CD4-positive, CD25-positive, alpha-beta regulatory T cell (primary cell): ENCODE results near the gene HIP1R. TPM values are rescaled to one million over a fixed set of nuclear protein-coding genes. Genes with fewer than 3 reads are reported as not detected.
"Not testable (repeated sequence)": the region's sequence is repeated elsewhere in the genome, so short reads cannot be mapped to it uniquely, and the experiment has no call there.

Source experiments
- ATAC-seq, 2 donors: fragments of 150-1000 bp; cut with Tn5 transposase; one replicate each; pipeline ENCODE4 v1.10.0; 2021; ENCODE audit warnings: low read depth in 2 of 2, moderate number of reproducible peaks in 2 of 2, moderate library complexity in 1 of 2
- DNase-seq, 3 donors: peaks; one replicate each; pipeline versions ENCODE4 v3.0.0 to v3.0.0-alpha.2; 2012 to 2022; ENCODE audit warnings: mixed read lengths in 1 of 3
- H3K27ac ChIP-seq: one replicate; pipeline ENCODE4 v1.7.0; 2013; ENCODE audit warnings: mild to moderate bottlenecking, low read length; ENCODE audit not compliant: insufficient read depth, poor library complexity, severe bottlenecking
- H3K27me3 ChIP-seq: one replicate; pipeline ENCODE4 v1.7.0; 2013; ENCODE audit warnings: low read length; ENCODE audit not compliant: control insufficient read depth, insufficient read depth
- H3K36me3 ChIP-seq: one replicate; pipeline ENCODE4 v1.7.0; 2013; ENCODE audit warnings: mild to moderate bottlenecking, low read length, moderate library complexity; ENCODE audit not compliant: control insufficient read depth, insufficient read depth
- H3K4me1 ChIP-seq: 2 replicates; pipeline ENCODE4 v1.7.0; 2013; ENCODE audit warnings: mild to moderate bottlenecking, low read length; ENCODE audit not compliant: insufficient read depth, control insufficient read depth, poor library complexity, severe bottlenecking
- H3K4me3 ChIP-seq: one replicate; pipeline ENCODE4 v1.7.0; 2013; ENCODE audit warnings: low read depth, mild to moderate bottlenecking, low read length, moderate library complexity
- H3K9me3 ChIP-seq, 2 experiments: 1 replicate in 1 of 2; 2 replicates in 1 of 2; pipeline ENCODE4 v1.7.0; 2013; ENCODE audit warnings: low read length in 2 of 2, mild to moderate bottlenecking in 1 of 2, moderate library complexity in 1 of 2; ENCODE audit not compliant: control insufficient read depth in 2 of 2
- H3K27ac Mint-ChIP-seq, 3 donors: one replicate each; pipeline ENCODE4 v1.8.0; 2020 to 2022; ENCODE audit warnings: mild to moderate bottlenecking in 3 of 3, mixed read lengths in 3 of 3, moderate library complexity in 2 of 3
- H3K27me3 Mint-ChIP-seq: one replicate; pipeline ENCODE4 v1.8.0; 2022; ENCODE audit warnings: mild to moderate bottlenecking, mixed read lengths
- H3K36me3 Mint-ChIP-seq: one replicate; pipeline ENCODE4 v1.8.0; 2020; ENCODE audit warnings: mixed read lengths
- H3K4me1 Mint-ChIP-seq, 4 donors: one replicate each; pipeline ENCODE4 v1.8.0; 2020 to 2022; ENCODE audit warnings: mixed read lengths in 4 of 4, mild to moderate bottlenecking in 1 of 4
- H3K4me3 Mint-ChIP-seq, 4 donors: one replicate each; pipeline ENCODE4 v1.8.0; 2020 to 2022; ENCODE audit warnings: mild to moderate bottlenecking in 4 of 4, mixed read lengths in 4 of 4, moderate library complexity in 3 of 4
- H3K9me3 Mint-ChIP-seq, 7 donors: one replicate each; pipeline ENCODE4 v1.8.0; 2020 to 2022; ENCODE audit warnings: mixed read lengths in 7 of 7, mild to moderate bottlenecking in 3 of 7, moderate library complexity in 2 of 7
- polyA plus RNA-seq, 4 donors: library from polyadenylated mRNA; unstranded; fragments of 300-500 nt; fragmentation: Illumina TruSeq; gene quantifications; one replicate each; pipeline ENCODE4 v1.2.3, GENCODE V29; 2021
- total RNA-seq: library from RNA; stranded (reverse); gene quantifications from one replicate; pipeline ENCODE4 v1.2.3, GENCODE V29; 2022

Gene HIP1R
- total and polyA plus RNA-seq, 5 donors from 2014 or later = 3.8 to 56.0 (median 5.5) TPM

DNA sequence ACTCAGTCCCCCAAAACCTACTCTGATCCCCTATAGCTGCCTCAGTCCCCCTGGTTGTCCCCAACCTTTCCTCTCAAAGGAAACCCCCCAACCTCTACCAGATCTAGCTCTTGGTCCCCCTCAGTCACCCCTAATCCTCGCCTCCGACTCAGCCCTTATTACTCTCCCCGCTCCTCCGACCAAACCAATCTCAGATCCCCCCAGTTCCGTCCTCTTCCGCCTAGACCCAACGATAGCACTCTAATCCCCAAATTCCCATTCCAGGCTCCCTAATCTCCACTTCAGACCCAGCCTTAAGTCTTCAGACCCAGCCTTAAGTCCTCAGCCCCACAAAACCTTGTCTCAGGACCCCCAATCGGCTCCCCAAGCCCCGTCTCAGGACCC lies 60.1 kb downstream of the HIP1R start:
- H3K36me3 ChIP-seq = no peaks in the 10 kb centered on the region
- Mint-ChIP-seq H3K36me3 (peaks cover 3% of the 10 kb centered on the region), H3K4me3 (peak overlapping the region; percentile 81 to 95 (median 92)), H3K27ac (peak overlapping the region; percentile 99 to 100 (median 100)), H3K9me3 (peaks cover 0 to 4% (median 1%) of the 10 kb centered on the region in 7 donors), H3K27me3 (peaks cover 13% of the 10 kb centered on the region), H3K4me1 (peaks cover 45 to 97% (median 71%) of the 10 kb centered on the region in 4 donors)
- no peaks in the 10 kb centered on the region for H3K9me3 ChIP-seq
- H3K27me3 ChIP-seq = no peaks in the 10 kb centered on the region
- H3K4me1 ChIP-seq = peaks cover 85% of the 10 kb centered on the region
- no peak for ATAC-seq
- H3K4me3 ChIP-seq = peak overlapping the region; percentile 88
- H3K27ac ChIP-seq = peak overlapping the region; percentile 88
- no peak for DNase-seq

DNA sequence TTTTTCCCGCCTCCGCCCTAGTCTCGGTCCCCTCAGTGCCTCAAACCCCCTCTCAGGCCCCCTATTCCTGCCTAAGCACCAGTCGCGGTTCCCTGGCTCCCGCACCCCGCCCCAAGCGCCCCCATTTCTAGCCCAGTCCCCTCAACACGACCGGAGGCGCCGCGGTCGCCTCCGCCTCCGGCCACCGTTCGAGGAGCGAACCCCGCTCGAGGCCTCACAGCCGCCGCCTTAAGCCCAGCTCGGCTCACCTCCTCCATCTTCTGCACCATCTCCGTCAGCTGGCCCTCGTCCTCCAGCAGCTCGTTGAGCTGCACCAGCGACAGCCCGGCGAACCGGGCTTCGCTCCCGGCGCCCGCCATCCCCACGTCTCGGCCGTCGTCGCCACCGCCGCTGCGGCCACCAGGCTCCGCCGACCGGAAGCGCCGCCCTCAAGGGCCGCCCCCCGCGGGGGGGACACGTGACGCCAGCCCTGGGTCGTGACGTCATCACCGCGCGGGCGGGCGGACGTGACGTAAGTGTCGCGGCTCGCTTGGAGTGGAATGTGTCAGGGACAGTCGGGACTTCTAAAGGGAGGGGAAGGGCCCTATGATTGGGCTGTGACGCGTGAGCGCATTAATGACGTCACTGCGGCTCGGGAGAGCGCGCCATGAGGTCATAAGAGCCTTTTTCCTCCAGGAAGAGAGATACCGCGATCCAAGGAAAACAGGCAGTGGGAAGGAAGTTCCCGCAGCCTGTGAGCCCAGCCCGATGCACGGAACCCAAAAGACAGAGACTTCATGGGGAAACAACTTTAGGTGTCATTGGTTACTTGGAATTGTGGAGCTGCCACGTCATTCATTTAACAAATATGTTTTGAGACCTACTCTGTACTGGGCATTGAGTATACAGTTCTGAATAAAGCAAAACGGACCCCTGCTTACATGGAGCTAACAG lies 60.7 kb downstream of the HIP1R start, which contains the start of gene VPS37B:
Gene VPS37B (minus strand): TSS at position 421 of the 933 bp plus-strand sequence. CDS start 62 bp downstream, at position 359.
- no peaks in the 10 kb centered on the region for H3K9me3 ChIP-seq
- ATAC-seq (peak; percentile 59 to 61), DNase-seq (peak; percentile 78 to 92 (median 86))
- Mint-ChIP-seq H3K9me3 (peaks cover 0 to 4% (median 1%) of the 10 kb centered on the region in 7 donors), H3K36me3 (no peaks in the 10 kb centered on the region), H3K27ac (peak within 1 kb of the TSS; percentile 99 to 100 (median 100)), H3K4me3 (peak within 1 kb of the TSS; percentile 81 to 95 (median 92)), H3K27me3 (peaks cover 13% of the 10 kb centered on the region), H3K4me1 (peaks cover 46 to 95% (median 69%) of the 10 kb centered on the region in 4 donors)
- H3K4me3 ChIP-seq = peak within 1 kb of the TSS; percentile 88
- H3K4me1 ChIP-seq = peaks cover 81% of the 10 kb centered on the region
- H3K27ac ChIP-seq = peak within 1 kb of the TSS; percentile 88
- H3K36me3 ChIP-seq = no peaks in the 10 kb centered on the region
- H3K27me3 ChIP-seq = no peaks in the 10 kb centered on the region

DNA sequence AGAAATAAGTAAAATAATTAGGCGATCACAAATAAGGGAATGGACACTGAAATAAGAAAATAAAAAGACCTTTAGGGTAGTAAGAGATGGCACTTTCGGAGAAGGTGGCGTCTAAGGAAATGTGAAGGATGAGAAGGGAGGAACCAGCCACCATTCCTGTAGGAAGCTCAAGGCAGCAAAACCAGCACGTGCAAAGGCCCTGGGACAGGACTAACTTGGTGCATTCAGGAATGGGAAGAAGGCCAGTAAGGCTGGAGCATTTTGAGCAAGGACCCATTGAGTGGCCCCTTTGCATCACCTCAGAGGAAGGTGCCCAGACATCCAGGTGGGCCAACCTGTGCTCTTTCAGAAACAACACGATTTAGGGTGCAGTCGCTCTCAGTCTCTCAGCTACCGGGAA lies 61.4 kb downstream of the HIP1R start:
- no peak for ATAC-seq
- Mint-ChIP-seq H3K9me3 (peaks cover 0 to 4% (median 1%) of the 10 kb centered on the region in 7 donors), H3K36me3 (no peaks in the 10 kb centered on the region), H3K27me3 (peaks cover 13% of the 10 kb centered on the region), H3K27ac (peak overlapping the region; percentile 99 to 100 (median 100)), H3K4me3 (peak overlapping the region; percentile 81 to 95 (median 92)), H3K4me1 (peaks cover 51 to 93% (median 67%) of the 10 kb centered on the region in 4 donors)
- no peaks in the 10 kb centered on the region for H3K9me3 ChIP-seq
- no peak for DNase-seq
- H3K4me1 ChIP-seq = peaks cover 82% of the 10 kb centered on the region
- no peaks in the 10 kb centered on the region for H3K27me3 ChIP-seq
- H3K4me3 ChIP-seq = peak overlapping the region; percentile 67
- H3K36me3 ChIP-seq = no peaks in the 10 kb centered on the region
- H3K27ac ChIP-seq = peak overlapping the region; percentile 88

DNA sequence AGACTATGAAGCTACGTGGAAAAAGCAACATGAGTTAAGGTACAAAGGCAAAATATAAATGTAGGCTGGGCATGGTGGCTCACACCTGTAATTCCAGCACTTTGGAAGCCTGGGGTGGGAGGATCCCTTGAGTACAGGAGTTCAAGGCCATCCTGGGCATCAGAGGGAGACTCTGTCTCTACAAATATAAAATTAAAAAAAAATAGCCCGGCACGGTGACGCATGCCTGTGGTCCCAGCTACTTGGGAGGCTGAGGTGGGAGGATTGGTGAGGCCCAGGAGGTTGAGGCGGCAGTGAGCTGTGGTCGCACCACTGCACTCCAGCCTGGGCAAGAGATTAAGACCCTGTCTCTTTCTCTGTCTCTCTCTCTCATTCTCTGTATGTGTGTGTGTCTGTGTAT lies 64.6 kb downstream of the HIP1R start:
- Histone ChIP-seq H3K27ac (peak overlapping the region; percentile 88), H3K4me1 (peaks cover 58% of the 10 kb centered on the region), H3K9me3 (no peaks in the 10 kb centered on the region), H3K36me3 (no peaks in the 10 kb centered on the region), H3K27me3 (no peaks in the 10 kb centered on the region), H3K4me3 (no peak overlapping the region)
- H3K27ac Mint-ChIP-seq = peak overlapping the region; percentile 85 to 100 (median 93)
- peaks cover 0 to 4% (median 1%) of the 10 kb centered on the region in 7 donors for H3K9me3 Mint-ChIP-seq
- ATAC-seq (no peak), DNase-seq (no peak)
- peaks cover 18% of the 10 kb centered on the region for H3K27me3 Mint-ChIP-seq
- no peaks in the 10 kb centered on the region for H3K36me3 Mint-ChIP-seq
- peak overlapping the region in 3 of 4 donors; percentile 21 to 71 (median 54) for H3K4me3 Mint-ChIP-seq
- H3K4me1 Mint-ChIP-seq = peaks cover 36 to 71% (median 47%) of the 10 kb centered on the region in 4 donors

DNA sequence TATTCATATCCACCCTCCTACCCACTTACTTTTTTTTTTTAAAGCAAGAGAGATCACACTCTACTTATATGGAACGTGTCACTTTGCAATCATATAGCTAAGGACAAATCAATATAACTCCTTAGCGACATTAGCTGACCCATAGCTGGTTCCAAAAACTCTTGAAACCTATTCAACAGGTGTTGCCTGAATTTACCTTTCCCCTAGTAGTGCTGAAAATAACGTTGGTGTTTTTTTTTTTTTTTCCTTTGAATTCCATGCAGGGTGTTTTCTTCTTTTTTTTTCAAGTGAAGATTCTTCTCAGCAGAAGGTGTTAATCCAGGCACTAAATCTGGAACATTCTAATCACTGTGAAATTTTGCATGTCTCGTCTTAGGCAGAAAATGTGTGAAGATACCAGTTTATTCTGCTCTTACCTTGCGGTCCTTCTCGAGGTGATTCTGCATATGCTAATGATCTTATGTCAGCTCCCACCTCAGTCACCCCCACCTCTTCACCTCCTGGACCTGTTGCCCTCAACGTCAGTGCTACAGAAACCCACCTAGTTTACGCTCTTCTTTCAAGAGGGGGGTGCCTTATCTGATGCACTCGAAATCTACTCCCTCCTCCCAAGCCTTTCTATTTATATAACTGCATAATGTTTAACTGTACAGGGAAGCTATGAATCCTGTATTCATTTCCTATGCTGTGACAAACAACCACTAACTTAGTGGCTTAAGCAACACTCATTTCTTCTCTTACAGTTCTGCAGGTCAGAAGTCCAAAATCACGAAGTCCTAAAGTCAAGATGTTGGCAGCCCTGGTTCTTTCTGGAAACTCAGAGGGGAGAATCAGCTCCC lies 67.8 kb downstream of the HIP1R start:
- Histone ChIP-seq H3K9me3 (no peaks in the 10 kb centered on the region), H3K4me1 (peaks cover 35% of the 10 kb centered on the region), H3K4me3 (no peak overlapping the region), H3K27ac (no peak overlapping the region), H3K27me3 (no peaks in the 10 kb centered on the region), H3K36me3 (no peaks in the 10 kb centered on the region)
- Mint-ChIP-seq H3K27me3 (peaks cover 9% of the 10 kb centered on the region), H3K27ac (peak overlapping the region in 2 of 3 donors; percentile 8 to 22), H3K36me3 (no peaks in the 10 kb centered on the region), H3K4me1 (peaks cover 27 to 41% (median 33%) of the 10 kb centered on the region in 4 donors), H3K9me3 (peaks cover 0 to 2% (median 0%) of the 10 kb centered on the region in 7 donors), H3K4me3 (peak overlapping the region in 1 of 4 donors; percentile 65)
- DNase-seq = no peak
- ATAC-seq = no peak

DNA sequence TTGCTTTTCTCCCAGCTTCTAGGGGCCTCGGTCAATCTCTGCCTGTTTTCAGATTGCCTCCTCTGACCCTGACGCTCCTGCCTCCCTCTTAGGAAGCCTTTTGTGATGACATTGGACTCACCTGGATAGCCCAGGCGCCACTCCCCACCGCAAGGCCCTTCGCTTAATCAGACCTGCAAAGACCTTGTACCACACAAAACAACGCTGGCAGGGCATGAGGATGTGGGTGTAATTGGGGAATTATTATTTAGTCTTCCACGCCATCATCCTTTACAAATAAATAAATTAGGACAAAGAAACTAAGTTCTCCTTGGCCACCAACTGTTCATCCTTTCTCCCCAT lies 68.4 kb downstream of the HIP1R start:
- H3K4me1 ChIP-seq = peaks cover 29% of the 10 kb centered on the region
- H3K9me3 ChIP-seq = no peaks in the 10 kb centered on the region
- ATAC-seq (no peak), DNase-seq (no peak)
- Mint-ChIP-seq H3K9me3 (no peaks in the 10 kb centered on the region), H3K4me1 (peaks cover 21 to 35% (median 27%) of the 10 kb centered on the region in 4 donors), H3K27ac (peak overlapping the region in 1 of 3 donors; percentile 26), H3K27me3 (peaks cover 6% of the 10 kb centered on the region), H3K4me3 (peak overlapping the region in 1 of 4 donors; percentile 65), H3K36me3 (no peaks in the 10 kb centered on the region)
- H3K27me3 ChIP-seq = no peaks in the 10 kb centered on the region
- no peaks in the 10 kb centered on the region for H3K36me3 ChIP-seq
- no peak overlapping the region for H3K27ac ChIP-seq
- H3K4me3 ChIP-seq = no peak overlapping the region

DNA sequence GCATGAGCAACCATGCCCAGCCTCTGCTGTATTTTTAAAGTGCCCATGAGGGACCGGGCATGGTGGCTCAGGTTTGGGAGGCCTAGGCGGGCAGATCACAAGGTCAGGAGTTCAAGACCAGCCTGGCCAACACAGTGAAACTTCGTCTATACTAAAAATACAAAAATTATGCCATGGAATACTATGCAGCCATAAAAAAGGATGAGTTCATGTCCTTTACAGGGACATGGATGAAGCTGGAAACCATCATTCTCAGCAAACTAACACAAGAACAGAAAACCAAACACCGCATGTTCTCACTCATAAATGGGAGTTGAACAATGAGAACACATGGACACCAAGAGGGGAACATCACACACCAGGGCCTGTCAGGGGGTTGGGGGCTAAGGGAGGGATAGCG lies 70.0 kb downstream of the HIP1R start:
- not testable (repeated sequence) for H3K9me3 ChIP-seq, H3K36me3 Mint-ChIP-seq, H3K27me3 ChIP-seq, H3K27ac Mint-ChIP-seq, H3K27ac ChIP-seq, H3K4me3 ChIP-seq, ATAC-seq, H3K4me3 Mint-ChIP-seq, DNase-seq, H3K9me3 Mint-ChIP-seq, H3K27me3 Mint-ChIP-seq, H3K36me3 ChIP-seq
- peaks cover 10 to 20% (median 16%) of the 10 kb centered on the region in 4 donors for H3K4me1 Mint-ChIP-seq
- peaks cover 13% of the 10 kb centered on the region for H3K4me1 ChIP-seq
